HUES64 (cell line): Measurements from ENCODE around the gene ZDHHC12. TPM values are rescaled to one million over a fixed set of nuclear protein-coding genes. Genes with fewer than 3 reads are reported as not detected.

Experiments used
- H3K27ac ChIP-seq: 2 replicates; pipeline ENCODE4 v1.7.0; 2013; ENCODE audit warnings: low read depth, low read length, inconsistent platforms
- H3K27me3 ChIP-seq: 2 replicates; pipeline ENCODE4 v1.6.1; 2013; ENCODE audit warnings: mild to moderate bottlenecking, low read length; ENCODE audit not compliant: insufficient read depth
- H3K36me3 ChIP-seq: 2 replicates; pipeline ENCODE4 v1.6.1; 2013; ENCODE audit warnings: mild to moderate bottlenecking, low read length; ENCODE audit not compliant: insufficient read depth
- H3K4me1 ChIP-seq: 2 replicates; pipeline ENCODE4 v1.6.1; 2013; ENCODE audit warnings: mild to moderate bottlenecking, low read length, moderate library complexity; ENCODE audit not compliant: insufficient read depth
- H3K4me3 ChIP-seq: 2 replicates; pipeline ENCODE4 v1.5.1; 2013; ENCODE audit warnings: mild to moderate bottlenecking, low read length, moderate library complexity
- H3K9ac ChIP-seq: 2 replicates; pipeline ENCODE4 v1.6.1; 2013; ENCODE audit warnings: mild to moderate bottlenecking, low read depth, low read length
- H3K9me3 ChIP-seq: 2 replicates; pipeline ENCODE4 v1.6.1; 2013; ENCODE audit warnings: low read depth, low read length; ENCODE audit not compliant: insufficient read depth
- WGBS: fragments of 150-250, 120-280 bp; methylation state at CpG from one replicate; pipeline ENCODE4 v1.1.7; 2013; ENCODE audit warnings: missing lambda C conversion rate; 5-methylcytosine and 5-hydroxymethylcytosine counted together
- polyA plus RNA-seq, 2 experiments: library from polyadenylated mRNA; stranded (reverse); fragments of 50-300 nt; gene quantifications; one replicate each; pipeline ENCODE4 v1.2.3, GENCODE V29; 2013

ZDHHC12 gene
- polyA plus RNA-seq (2013, experiment 1 of 2) = 30.5 TPM
- 30.2 TPM for polyA plus RNA-seq (2013, experiment 2 of 2)

GRCh38 chr9:128723866-128724743, at the start of gene ZDHHC12:
Gene ZDHHC12, minus strand, starts transcription at chr9:128724127. Its CDS starts 34 bp downstream, at chr9:128724093.
- H3K27me3 ChIP-seq = no peaks in the 10 kb centered on the region
- H3K4me3 ChIP-seq = peak within 1 kb of the TSS; percentile 78
- no peaks in the 10 kb centered on the region for H3K9me3 ChIP-seq
- peak within 1 kb of the TSS; percentile 56; the same call in 1 of the 2 replicates for H3K27ac ChIP-seq
- H3K36me3 ChIP-seq = peaks cover 18% of the 10 kb centered on the region
- H3K4me1 ChIP-seq = peaks cover 2% of the 10 kb centered on the region; the same call in 1 of the 2 replicates
- 2% methylated on average over 68 of the region's 68 CpGs for WGBS
- peak within 1 kb of the TSS; percentile 80 for H3K9ac ChIP-seq

GRCh38 chr9:128773049-128773448, 49.1 kb upstream of the ZDHHC12 start:
- no peaks in the 10 kb centered on the region for H3K27me3 ChIP-seq
- no peak overlapping the region for H3K9ac ChIP-seq
- H3K4me3 ChIP-seq = no peak overlapping the region
- no peaks in the 10 kb centered on the region for H3K36me3 ChIP-seq
- WGBS = 98% methylated on average over 5 of the region's 5 CpGs
- no peaks in the 10 kb centered on the region for H3K9me3 ChIP-seq
- no peak overlapping the region for H3K27ac ChIP-seq
- H3K4me1 ChIP-seq = no peaks in the 10 kb centered on the region

- Histone ChIP-seq H3K27ac (peak within 1 kb of the TSS; percentile 93), H3K27me3 (no peaks in the 10 kb centered on the region), H3K4me1 (no peaks in the 10 kb centered on the region), H3K9ac (peak within 1 kb of the TSS; percentile 79), H3K36me3 (no peaks in the 10 kb centered on the region), H3K9me3 (no peaks in the 10 kb centered on the region), H3K4me3 (peak within 1 kb of the TSS; percentile 81)
- 4% methylated on average over 72 of the region's 72 CpGs for WGBS
Observed at GRCh38 chr9:128771745-128772519, 48.0 kb upstream of the ZDHHC12 start, which contains the start of gene ZER1. Gene ZER1, minus strand, starts transcription at chr9:128771927. Its CDS starts 16,362 bp downstream, at chr9:128755565.

GRCh38 chr9:128771094-128771721, 47.3 kb upstream of the ZDHHC12 start:
- 3% methylated on average over 27 of the region's 28 CpGs for WGBS

GRCh38 chr9:128770286-128771030, 46.5 kb upstream of the ZDHHC12 start:
- 91% methylated on average over 11 of the region's 11 CpGs for WGBS
- H3K27ac ChIP-seq = no peak overlapping the region
- H3K4me1 ChIP-seq = peaks cover under 1% of the 10 kb centered on the region; the same call in 1 of the 2 replicates
- peak overlapping the region; percentile 81 for H3K4me3 ChIP-seq
- no peaks in the 10 kb centered on the region for H3K9me3 ChIP-seq
- no peaks in the 10 kb centered on the region for H3K27me3 ChIP-seq
- no peaks in the 10 kb centered on the region for H3K36me3 ChIP-seq
- peak overlapping the region; percentile 79; the same call in 1 of the 2 replicates for H3K9ac ChIP-seq

More at GRCh38 chr9:128771094-128771721, 47.3 kb upstream of the ZDHHC12 start:
- Histone ChIP-seq H3K27me3 (no peaks in the 10 kb centered on the region), H3K27ac (peak overlapping the region; percentile 93), H3K9me3 (no peaks in the 10 kb centered on the region), H3K4me3 (peak overlapping the region; percentile 81), H3K36me3 (no peaks in the 10 kb centered on the region), H3K4me1 (no peaks in the 10 kb centered on the region), H3K9ac (peak overlapping the region; percentile 79)

GRCh38 chr9:128768606-128769005, 44.7 kb upstream of the ZDHHC12 start:
- H3K27me3 ChIP-seq = no peaks in the 10 kb centered on the region
- H3K9me3 ChIP-seq = no peaks in the 10 kb centered on the region
- H3K36me3 ChIP-seq = no peaks in the 10 kb centered on the region
- H3K9ac ChIP-seq = no peak overlapping the region
- H3K27ac ChIP-seq = no peak overlapping the region
- WGBS = 90% methylated on average over 6 of the region's 6 CpGs
- H3K4me3 ChIP-seq = no peak overlapping the region
- H3K4me1 ChIP-seq = peaks cover 7% of the 10 kb centered on the region; the same call in 1 of the 2 replicates

- 85% methylated on average over 3 of the region's 3 CpGs for WGBS
Observed at GRCh38 chr9:128765499-128765898, 41.6 kb upstream of the ZDHHC12 start.

GRCh38 chr9:128764361-128764760, 40.4 kb upstream of the ZDHHC12 start:
- Histone ChIP-seq H3K9me3 (no peaks in the 10 kb centered on the region), H3K36me3 (no peaks in the 10 kb centered on the region), H3K4me3 (no peak overlapping the region), H3K27me3 (no peaks in the 10 kb centered on the region), H3K9ac (no peak overlapping the region), H3K27ac (no peak overlapping the region), H3K4me1 (peaks cover 7% of the 10 kb centered on the region; the same call in 1 of the 2 replicates)
- WGBS = 89% methylated on average over 6 of the region's 6 CpGs

More at GRCh38 chr9:128765499-128765898, 41.6 kb upstream of the ZDHHC12 start:
- Histone ChIP-seq H3K4me3 (no peak overlapping the region), H3K36me3 (no peaks in the 10 kb centered on the region), H3K27me3 (no peaks in the 10 kb centered on the region), H3K9ac (no peak overlapping the region), H3K27ac (no peak overlapping the region), H3K4me1 (peaks cover 7% of the 10 kb centered on the region; the same call in 1 of the 2 replicates), H3K9me3 (no peaks in the 10 kb centered on the region)

- Histone ChIP-seq H3K4me3 (no peak overlapping the region), H3K27me3 (no peaks in the 10 kb centered on the region), H3K9me3 (no peaks in the 10 kb centered on the region), H3K4me1 (peaks cover 7% of the 10 kb centered on the region; the same call in 1 of the 2 replicates), H3K27ac (no peak overlapping the region), H3K36me3 (no peaks in the 10 kb centered on the region), H3K9ac (no peak overlapping the region)
- WGBS = 92% methylated on average over 9 of the region's 9 CpGs
Observed at GRCh38 chr9:128762671-128763449, 38.9 kb upstream of the ZDHHC12 start.
